B cell (primary cell): Measurements from ENCODE around the gene MAN2B1.

Experiments used
- CTCF ChIP-seq: fragments of 200-600 bp; IDR thresholded peaks from one replicate; pipeline ENCODE4 v1.8.0; 2022; ENCODE audit warnings: antibody characterized with exemption, mild to moderate bottlenecking
- EZH2 ChIP-seq: IDR thresholded peaks from 2 replicates; pipeline ENCODE4 v1.6.1; 2012; ENCODE audit warnings: borderline replicate concordance, low read depth, mild to moderate bottlenecking, moderate library complexity, low read length; ENCODE audit not compliant: insufficient read depth, poor library complexity, severe bottlenecking

GRCh38 chr19:12639901-12640613 lies 26.5 kb downstream of the MAN2B1 start:
- TF ChIP-seq CTCF (peak; percentile 89), EZH2 (no peak)
